Measurements from ENCODE around the gene MYH16. TPM values are rescaled to one million over a fixed set of nuclear protein-coding genes. Genes with fewer than 3 reads are reported as not detected.

Gene MYH16
- total and polyA plus RNA-seq, 9 of the 15 experiments (the other 6 are each of a cell fraction or from before 2014, with no cell fraction given): 0.09 TPM; not detected in 8

DNA sequence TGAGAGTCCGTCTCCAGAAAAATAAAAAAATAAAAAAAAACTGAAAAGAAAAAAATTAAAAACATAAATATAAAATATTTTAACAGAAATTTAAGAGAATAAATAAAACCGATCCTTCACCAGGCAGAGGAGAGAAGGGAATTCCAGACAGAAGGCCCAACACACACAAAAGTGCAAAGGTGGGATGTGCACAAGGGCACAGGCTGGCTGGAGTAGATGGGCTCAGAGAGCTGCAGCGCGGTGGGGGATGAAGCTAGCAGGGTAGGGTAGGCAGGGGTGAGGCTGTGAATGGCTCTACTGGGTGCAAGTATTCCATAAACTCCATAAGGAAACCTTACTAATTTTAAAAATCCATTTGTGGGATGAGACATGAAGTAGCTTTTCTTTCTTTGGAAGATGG is 37.4 kb downstream of the MYH16 start:
- Histone ChIP-seq H3K9ac (ENCODE audit: insufficient read depth in 1 of 2, low read depth in 2 of 2, low read length in 2 of 2) (no peak overlapping the region), H3K27ac (ENCODE audit: extremely low read depth, low read depth, low read length) (no peak overlapping the region), H3K9me3 (replicated peaks; ENCODE audit: control insufficient read depth, insufficient read depth, low read depth, low read length) (no peaks in the 10 kb centered on the region; the same call in 1 of the 2 replicates), H3K79me2 (ENCODE audit: control insufficient read depth, insufficient read depth, low read length) (no peaks in the 10 kb centered on the region), H3K36me3 (ENCODE audit: control insufficient read depth, insufficient read depth, low read length) (no peaks in the 10 kb centered on the region), H2AFZ (ENCODE audit: low read depth, low read length) (no peak overlapping the region), H4K20me1 (replicated peaks; ENCODE audit: control insufficient read depth, insufficient read depth, low read length) (no peaks in the 10 kb centered on the region), H3K9me1 (ENCODE audit: control insufficient read depth, insufficient read depth, low read length) (no peaks in the 10 kb centered on the region), H3K27me3 (ENCODE audit: control insufficient read depth in 2 of 2, insufficient read depth in 2 of 2, low read length in 2 of 2) (peaks cover 31 to 52% of the 10 kb centered on the region in 2 experiments), H3K4me2 (ENCODE audit: insufficient read depth, low read length) (no peak overlapping the region), H3K4me3 (no peak overlapping the region), H3K4me1 (replicated peaks in 1 of 2; ENCODE audit: control insufficient read depth in 2 of 2, insufficient read depth in 2 of 2, low read length in 2 of 2) (no peaks in the 10 kb centered on the region; a peak in 1 of 5 replicates)
- no peak for TF ChIP-seq ZNF407 (IDR thresholded peaks at IDR 0.05; ENCODE audit: low read depth)
- no peak for TF ChIP-seq RBM25 (IDR thresholded peaks at IDR 0.05; ENCODE audit: low read depth, low read length, severe bottlenecking)
- no peak for TF ChIP-seq BACH1 (tag; IDR thresholded peaks at IDR 0.05)
- TF ChIP-seq KLF13 (tag; IDR thresholded peaks at IDR 0.05; ENCODE audit: borderline replicate concordance, low read depth): no peak
- TF ChIP-seq MED1 (CRISPR knock-in tag; IDR thresholded peaks at IDR 0.05; ENCODE audit: borderline replicate concordance): no peak
- TF ChIP-seq ZFP30 (CRISPR knock-in tag; IDR thresholded peaks at IDR 0.05; ENCODE audit: borderline replicate concordance): no peak
- no peak for TF ChIP-seq HES1 (IDR thresholded peaks at IDR 0.05; ENCODE audit: low read depth)
- TF ChIP-seq POU5F1 (IDR thresholded peaks at IDR 0.05; ENCODE audit: borderline replicate concordance, low read depth, low read length, partially characterized antibody): no peak
- no peak for TF ChIP-seq ATF2 (CRISPR knock-in tag; IDR thresholded peaks at IDR 0.05)
- no TSS peak for BruUV-seq (replicated peaks)
- ATAC-seq (no peak), DNase-seq (ENCODE audit: extremely low read depth in 1 of 4, low spot score in 3 of 4) (no peak), FAIRE-seq (no peak)
- 1% methylated on average over 4 of the region's 4 CpGs for WGBS (ENCODE audit: insufficient coverage, low coverage, missing lambda C conversion rate)
- POLR2A ChIA-PET: interaction anchor here (1.3 to 1.6 kb wide), 2 partner anchors 9 to 14 kb away, joined by 4 to 6 read pairs; no protein-coding TSS in a partner anchor
- intact Hi-C loops (cut with micrococcal nuclease): no loop called here
- CTCF ChIA-PET (ENCODE audit: low intra/inter-chr PET ratio): interaction anchor here (0.5 to 0.6 kb wide), 2 partner anchors 12 to 97 kb away, joined by 3 to 6 read pairs; no protein-coding TSS in a partner anchor
- in situ Hi-C loops (cut with MboI): no loop called here

All from K562 (cell line).